ENCODE results near the gene LAT. TPM values are rescaled to one million over a fixed set of nuclear protein-coding genes. Genes with fewer than 3 reads are reported as not detected.

LAT gene
- total RNA-seq, 1 experiment from 2014 or later, result 3.7 TPM

GRCh38 chr16:29009838-29010166, 24.9 kb downstream of the LAT start:
- in situ Hi-C loops (cut with HindIII; ENCODE audit: low pct_unique_long_range_greater_than_20kb, low sequenced_read_pairs) (no loop called here), intact Hi-C loops (cut with micrococcal nuclease; ENCODE audit: unreplicated experiment) (no loop called here)
- Histone ChIP-seq H3K27ac (ENCODE audit: low read length) (no peak overlapping the region), H3K27me3 (ENCODE audit: control insufficient read depth, insufficient read depth, low read length) (no peaks in the 10 kb centered on the region), H3K4me1 (ENCODE audit: control insufficient read depth, insufficient read depth, low read length) (no peaks in the 10 kb centered on the region), H3K4me3 (ENCODE audit: low read depth in 2 of 2, low read length in 2 of 2) (no peak overlapping the region), H3K36me3 (ENCODE audit: control insufficient read depth, insufficient read depth, low read length) (no peaks in the 10 kb centered on the region), H3K9me3 (ENCODE audit: control insufficient read depth, insufficient read depth, low read depth, low read length) (no peaks in the 10 kb centered on the region)
- CTCF ChIA-PET, result no interaction called here
- ATAC-seq (no peak), DNase-seq (ENCODE audit: low read depth, low spot score) (no peak)
- no peak for TF ChIP-seq TCF7L2 (IDR thresholded peaks at IDR 0.05; ENCODE audit: low read depth, low read length)
- TF ChIP-seq CTCF (IDR thresholded peaks at IDR 0.05), result no peak
- TF ChIP-seq SIN3A (IDR thresholded peaks at IDR 0.05; ENCODE audit: borderline replicate concordance, insufficient read depth, low read depth, low read length), result no peak
- TF ChIP-seq REST (IDR thresholded peaks at IDR 0.05; ENCODE audit: insufficient read depth in 1 of 2, low read depth in 2 of 2, low read length in 1 of 2), result no peak
- TF ChIP-seq POLR2AphosphoS5 (IDR thresholded peaks at IDR 0.05; ENCODE audit: low read depth, low read length), result no peak
- POLR2A ChIA-PET, result no interaction called here
- no TSS peak for BruUV-seq (replicated peaks)

GRCh38 chr16:29011112-29011511, 26.3 kb downstream of the LAT start:
- in situ Hi-C loops (cut with HindIII; ENCODE audit: low pct_unique_long_range_greater_than_20kb, low sequenced_read_pairs), result no loop called here
- no peaks in the 10 kb centered on the region for H3K36me3 ChIP-seq (ENCODE audit: control insufficient read depth, insufficient read depth, low read length)
- CTCF ChIA-PET, result interaction anchor here (0.6 kb wide), 1 partner anchor 309 kb away, joined by 3 read pairs; no protein-coding TSS in a partner anchor
- TF ChIP-seq TCF7L2 (IDR thresholded peaks at IDR 0.05; ENCODE audit: low read depth, low read length) (no peak), REST (IDR thresholded peaks at IDR 0.05; ENCODE audit: insufficient read depth in 1 of 2, low read depth in 2 of 2, low read length in 1 of 2) (no peak), CTCF (IDR thresholded peaks at IDR 0.05) (no peak), POLR2AphosphoS5 (IDR thresholded peaks at IDR 0.05; ENCODE audit: low read depth, low read length) (no peak), SIN3A (IDR thresholded peaks at IDR 0.05; ENCODE audit: borderline replicate concordance, insufficient read depth, low read depth, low read length) (no peak)
- ATAC-seq (no peak), DNase-seq (ENCODE audit: low read depth, low spot score) (no peak)
- H3K4me1 ChIP-seq (ENCODE audit: control insufficient read depth, insufficient read depth, low read length), result no peaks in the 10 kb centered on the region
- H3K4me3 ChIP-seq (ENCODE audit: low read depth in 2 of 2, low read length in 2 of 2), result no peak overlapping the region
- H3K27ac ChIP-seq (ENCODE audit: low read length), result no peak overlapping the region
- intact Hi-C loops (cut with micrococcal nuclease; ENCODE audit: unreplicated experiment), result no loop called here
- no peaks in the 10 kb centered on the region for H3K27me3 ChIP-seq (ENCODE audit: control insufficient read depth, insufficient read depth, low read length)
- BruUV-seq (replicated peaks), result no TSS peak
- POLR2A ChIA-PET, result interaction anchor here (0.6 kb wide), 1 partner anchor 13 kb away, joined by 3 read pairs; no protein-coding TSS in a partner anchor
- no peaks in the 10 kb centered on the region for H3K9me3 ChIP-seq (ENCODE audit: control insufficient read depth, insufficient read depth, low read depth, low read length)
